OCI-LY1 (cell line): ENCODE results near the gene TCF4.

Experiments used
- H2AFZ ChIP-seq: fragments of 200-600 bp; sonication (generic), shearing (Covaris generic); 2 replicates; pipeline ENCODE4 v1.6.0; 2014; ENCODE audit warnings: antibody characterized with exemption, mild to moderate bottlenecking, low read length
- H3F3A ChIP-seq: fragments of 200-600 bp; sonication (generic), shearing (Covaris generic); 2 replicates; pipeline ENCODE4 v1.6.0; 2014; ENCODE audit warnings: mild to moderate bottlenecking, antibody characterized with exemption, low read length, moderate library complexity; ENCODE audit not compliant: insufficient read depth
- H3K27ac ChIP-seq: fragments of 200-600 bp; sonication (generic); 2 replicates; pipeline ENCODE4 v1.5.1; 2014; ENCODE audit warnings: low read length, mixed run types, mild to moderate bottlenecking, low read depth; ENCODE audit not compliant: poor library complexity, severe bottlenecking
- H3K27me3 ChIP-seq: fragments of 200-600 bp; sonication (generic); 2 replicates; pipeline ENCODE4 v1.6.0; 2014; ENCODE audit warnings: antibody characterized with exemption, mild to moderate bottlenecking, low read length, moderate library complexity; ENCODE audit not compliant: insufficient read depth
- H3K36me3 ChIP-seq: fragments of 200-600 bp; sonication (generic); 2 replicates; pipeline ENCODE4 v1.6.1; 2014; ENCODE audit warnings: mild to moderate bottlenecking, antibody characterized with exemption, low read length, moderate library complexity, mixed read lengths; ENCODE audit not compliant: insufficient read depth
- H3K4me1 ChIP-seq: fragments of 200-600 bp; sonication (generic); 2 replicates; pipeline ENCODE4 v1.5.1; 2014; ENCODE audit warnings: mild to moderate bottlenecking, low read length, moderate library complexity; ENCODE audit not compliant: insufficient read depth, severe bottlenecking
- H3K4me2 ChIP-seq: fragments of 200-600 bp; sonication (generic), shearing (Covaris generic); 2 replicates; pipeline ENCODE4 v1.6.1; 2014; ENCODE audit warnings: low read length
- H3K4me3 ChIP-seq: fragments of 200-600 bp; sonication (generic); 2 replicates; pipeline ENCODE4 v1.5.1; 2014; ENCODE audit warnings: low read length, low read depth, mild to moderate bottlenecking, mixed read lengths; ENCODE audit not compliant: poor library complexity, severe bottlenecking
- H3K79me2 ChIP-seq: fragments of 200-600 bp; shearing (Covaris generic); 2 replicates; pipeline ENCODE4 v1.6.1; 2016; ENCODE audit warnings: mixed run types, low read length, mixed read lengths; ENCODE audit not compliant: insufficient read depth
- H3K9ac ChIP-seq: fragments of 200-600 bp; sonication (generic), shearing (Covaris generic); 2 replicates; pipeline ENCODE4 v1.6.1; 2014; ENCODE audit warnings: mild to moderate bottlenecking, low read length, mixed read lengths
- H3K9me2 ChIP-seq: fragments of 200-600 bp; sonication (generic), shearing (Covaris generic); 2 replicates; pipeline ENCODE4 v1.6.1; 2014; ENCODE audit warnings: low read depth, mild to moderate bottlenecking, low read length, mixed read lengths
- H3K9me3 ChIP-seq: fragments of 200-600 bp; shearing (Covaris generic); 2 replicates; pipeline ENCODE4 v1.6.1; 2014; ENCODE audit warnings: low read length, mixed read lengths
- H4K20me1 ChIP-seq: fragments of 200-600 bp; sonication (generic), shearing (Covaris generic); 2 replicates; pipeline ENCODE4 v1.6.0; 2016; ENCODE audit warnings: mild to moderate bottlenecking, low read length; ENCODE audit not compliant: insufficient read depth
- EZH2 ChIP-seq: fragments of 200-600 bp; sonication (generic), shearing (Covaris generic); IDR thresholded peaks from 2 replicates; pipeline ENCODE4 v1.8.0; 2017; ENCODE audit warnings: borderline replicate concordance, mixed run types, mild to moderate bottlenecking, antibody characterized with exemption, low read length, moderate library complexity, mixed read lengths
- TF ChIP-seq, protein P1 (sequence below): fragments of 200-600 bp; sonication (generic), shearing (Covaris generic); IDR thresholded peaks from 2 replicates; pipeline ENCODE4 v1.5.1; 2017; ENCODE audit warnings: mild to moderate bottlenecking, antibody characterized with exemption, low read length, moderate library complexity, mixed read lengths

The TCF4 gene

DNA sequence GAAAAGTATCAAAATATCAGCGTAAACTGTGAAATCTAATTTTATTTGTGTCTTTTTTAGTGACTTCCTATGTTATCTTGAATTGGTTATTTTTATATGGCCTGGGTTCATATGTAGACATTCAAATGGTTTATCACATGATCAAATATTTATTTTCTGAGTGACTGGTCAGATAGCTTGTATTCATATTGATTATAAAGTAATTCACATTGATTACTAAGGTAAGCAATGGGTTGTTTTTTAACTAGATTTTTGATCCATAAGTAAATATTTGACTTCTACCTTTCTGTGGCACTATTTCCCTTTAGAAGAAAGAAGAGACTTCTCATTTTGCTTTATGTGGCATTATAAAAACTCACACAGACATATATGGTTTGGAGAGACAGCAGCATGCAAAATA is 260.5 kb downstream of the TCF4 start:
- Histone ChIP-seq H3K9me2 (no peaks in the 10 kb centered on the region), H3K79me2 (peaks cover 24% of the 10 kb centered on the region), H3K27me3 (no peaks in the 10 kb centered on the region), H4K20me1 (no peaks in the 10 kb centered on the region), H3K4me2 (no peak overlapping the region), H2AFZ (no peak overlapping the region), H3K27ac (no peak overlapping the region), H3K4me1 (peaks cover 79% of the 10 kb centered on the region), H3K36me3 (peaks cover 5% of the 10 kb centered on the region), H3K9me3 (no peaks in the 10 kb centered on the region), H3K9ac (no peak overlapping the region), H3K4me3 (no peak overlapping the region), H3F3A (no peaks in the 10 kb centered on the region)
- TF ChIP-seq, protein P1, sequence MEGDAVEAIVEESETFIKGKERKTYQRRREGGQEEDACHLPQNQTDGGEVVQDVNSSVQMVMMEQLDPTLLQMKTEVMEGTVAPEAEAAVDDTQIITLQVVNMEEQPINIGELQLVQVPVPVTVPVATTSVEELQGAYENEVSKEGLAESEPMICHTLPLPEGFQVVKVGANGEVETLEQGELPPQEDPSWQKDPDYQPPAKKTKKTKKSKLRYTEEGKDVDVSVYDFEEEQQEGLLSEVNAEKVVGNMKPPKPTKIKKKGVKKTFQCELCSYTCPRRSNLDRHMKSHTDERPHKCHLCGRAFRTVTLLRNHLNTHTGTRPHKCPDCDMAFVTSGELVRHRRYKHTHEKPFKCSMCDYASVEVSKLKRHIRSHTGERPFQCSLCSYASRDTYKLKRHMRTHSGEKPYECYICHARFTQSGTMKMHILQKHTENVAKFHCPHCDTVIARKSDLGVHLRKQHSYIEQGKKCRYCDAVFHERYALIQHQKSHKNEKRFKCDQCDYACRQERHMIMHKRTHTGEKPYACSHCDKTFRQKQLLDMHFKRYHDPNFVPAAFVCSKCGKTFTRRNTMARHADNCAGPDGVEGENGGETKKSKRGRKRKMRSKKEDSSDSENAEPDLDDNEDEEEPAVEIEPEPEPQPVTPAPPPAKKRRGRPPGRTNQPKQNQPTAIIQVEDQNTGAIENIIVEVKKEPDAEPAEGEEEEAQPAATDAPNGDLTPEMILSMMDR, result no peak
- TF ChIP-seq EZH2, result no peak

DNA sequence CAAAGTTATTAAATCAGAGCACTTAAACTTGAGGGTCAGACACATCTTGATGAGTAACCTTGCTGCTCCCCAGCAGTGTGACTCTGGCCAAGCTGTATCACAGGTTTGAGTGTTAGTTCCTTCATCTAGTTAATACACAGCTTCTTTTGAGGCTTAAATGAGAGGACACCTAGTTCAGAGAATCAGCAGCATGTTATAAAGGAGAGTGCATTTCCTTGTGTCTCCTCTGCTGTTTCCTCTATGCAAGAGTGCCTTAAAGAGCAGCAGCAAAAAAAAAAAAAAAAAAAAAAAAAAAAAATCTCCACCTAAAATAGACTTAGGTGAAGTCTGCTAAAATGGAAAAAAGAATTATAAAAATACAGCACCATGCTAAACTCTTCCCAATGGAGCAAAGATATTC is 261.9 kb downstream of the TCF4 start:
- Histone ChIP-seq H3F3A (no peaks in the 10 kb centered on the region), H3K9me3 (no peaks in the 10 kb centered on the region), H3K4me1 (peaks cover 84% of the 10 kb centered on the region), H3K79me2 (peaks cover 29% of the 10 kb centered on the region), H3K36me3 (peaks cover 3% of the 10 kb centered on the region), H3K9me2 (no peaks in the 10 kb centered on the region), H3K27ac (peak overlapping the region; percentile 22), H3K4me2 (no peak overlapping the region), H3K9ac (no peak overlapping the region), H2AFZ (no peak overlapping the region), H3K27me3 (no peaks in the 10 kb centered on the region), H3K4me3 (no peak overlapping the region), H4K20me1 (no peaks in the 10 kb centered on the region)
- TF ChIP-seq, protein P1, result no peak
- no peak for TF ChIP-seq EZH2

DNA sequence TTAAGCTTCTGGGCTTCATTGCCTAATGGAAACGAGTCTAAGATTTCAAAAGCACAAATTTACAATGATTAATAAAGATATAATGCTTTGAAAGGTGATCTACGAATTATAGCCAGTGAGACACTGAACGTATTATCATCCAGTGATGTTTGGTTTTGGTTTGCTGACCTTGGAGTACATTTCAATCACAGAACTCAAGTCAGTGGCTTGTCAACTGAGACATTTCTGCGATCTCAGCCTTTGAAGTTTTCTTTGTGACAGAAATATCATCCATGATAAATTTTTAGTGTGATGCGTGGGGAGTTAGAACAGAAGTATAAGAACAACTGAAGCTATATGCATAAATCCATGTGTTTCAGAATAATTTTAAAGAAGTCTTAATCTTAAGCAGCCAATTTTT is 263.8 kb downstream of the TCF4 start:
- H3K4me3 ChIP-seq, result peak overlapping the region; percentile 64
- H3F3A ChIP-seq, result no peaks in the 10 kb centered on the region
- no peaks in the 10 kb centered on the region for H3K9me2 ChIP-seq
- peak overlapping the region; percentile 87 for H3K27ac ChIP-seq
- peaks cover 89% of the 10 kb centered on the region for H3K4me1 ChIP-seq
- H3K36me3 ChIP-seq, result no peaks in the 10 kb centered on the region; the same call in 1 of the 2 replicates
- no peak for TF ChIP-seq EZH2
- TF ChIP-seq, protein P1, result no peak
- no peaks in the 10 kb centered on the region for H3K27me3 ChIP-seq
- no peaks in the 10 kb centered on the region for H3K9me3 ChIP-seq
- peak overlapping the region; percentile 88 for H3K4me2 ChIP-seq
- H3K9ac ChIP-seq, result no peak overlapping the region
- peaks cover 48% of the 10 kb centered on the region for H3K79me2 ChIP-seq
- H2AFZ ChIP-seq, result no peak overlapping the region
- no peaks in the 10 kb centered on the region for H4K20me1 ChIP-seq
